Measurements from ENCODE around the gene GALR2. TPM values are rescaled to one million over a fixed set of nuclear protein-coding genes. Genes with fewer than 3 reads are reported as not detected.

GALR2 gene
- polyA plus RNA-seq, 1 donor, result not detected

GRCh38 chr17:76095943-76096342, 21.4 kb downstream of the GALR2 start:
- DNase-seq, result no peak

GRCh38 chr17:76097716-76098295, 23.2 kb downstream of the GALR2 start:
- DNase-seq, result no peak

- no peak for DNase-seq
Observed at GRCh38 chr17:76102944-76103273, 28.3 kb downstream of the GALR2 start.

GRCh38 chr17:76103274-76104139, 28.9 kb downstream of the GALR2 start, which contains the start of gene EXOC7:
TSS of gene EXOC7 (minus strand) at chr17:76103787. CDS start at chr17:76103692, 95 bp downstream.
- peak; percentile 97 for DNase-seq

- DNase-seq, result no peak
Observed at GRCh38 chr17:76104140-76104895, 29.7 kb downstream of the GALR2 start.

- no peak for DNase-seq
Observed at GRCh38 chr17:76104896-76105231, 30.3 kb downstream of the GALR2 start.

- no peak for DNase-seq
Observed at GRCh38 chr17:76106703-76107102, 32.1 kb downstream of the GALR2 start.

GRCh38 chr17:76107509-76107908, 32.9 kb downstream of the GALR2 start:
- DNase-seq, result no peak

GRCh38 chr17:76111956-76112355, 37.4 kb downstream of the GALR2 start:
- no peak for DNase-seq

GRCh38 chr17:76115138-76115754, 40.7 kb downstream of the GALR2 start:
- no peak for DNase-seq

- no peak for DNase-seq
Observed at GRCh38 chr17:76119409-76120371, 45.1 kb downstream of the GALR2 start.

- no peak for DNase-seq
Observed at GRCh38 chr17:76120658-76121008, 46.1 kb downstream of the GALR2 start.

- DNase-seq, result peak; percentile 30
Observed at GRCh38 chr17:76121932-76122430, 47.4 kb downstream of the GALR2 start.

- peak; percentile 39 for DNase-seq
Observed at GRCh38 chr17:76122431-76123190, 48.0 kb downstream of the GALR2 start.

GRCh38 chr17:76123191-76123499, 48.6 kb downstream of the GALR2 start:
- no peak for DNase-seq

- DNase-seq, result no peak
Observed at GRCh38 chr17:76123749-76124581, 49.4 kb downstream of the GALR2 start.

- no peak for DNase-seq
Observed at GRCh38 chr17:76124582-76125390, 50.2 kb downstream of the GALR2 start.

GRCh38 chr17:76125391-76125675, 50.8 kb downstream of the GALR2 start:
- DNase-seq, result no peak

GRCh38 chr17:76125922-76126321, 51.3 kb downstream of the GALR2 start:
- no peak for DNase-seq

Data from hindlimb muscle (tissue), 1 donor.